Measurements from ENCODE around the gene THBS1.

Gene THBS1

DNA sequence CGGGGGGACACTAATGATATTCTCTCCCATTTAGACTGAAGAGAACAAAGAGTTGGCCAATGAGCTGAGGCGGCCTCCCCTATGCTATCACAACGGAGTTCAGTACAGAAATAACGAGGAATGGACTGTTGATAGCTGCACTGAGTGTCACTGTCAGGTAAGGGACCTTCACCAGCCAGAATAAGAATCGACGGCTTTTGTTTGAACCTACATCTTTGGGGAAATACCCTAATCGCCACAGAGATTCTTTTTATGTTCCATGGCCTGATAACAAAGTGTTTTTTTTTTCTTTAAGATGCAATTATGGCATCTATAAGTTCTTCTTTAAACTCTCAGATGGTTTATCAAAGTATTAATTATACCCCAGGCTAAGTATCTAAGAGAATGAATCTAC lies 3.4 kb downstream of the THBS1 start:
- DNase-seq (ENCODE audit: insufficient read length, low spot score) (no peak), FAIRE-seq (no peak)
- TF ChIP-seq, protein P1, sequence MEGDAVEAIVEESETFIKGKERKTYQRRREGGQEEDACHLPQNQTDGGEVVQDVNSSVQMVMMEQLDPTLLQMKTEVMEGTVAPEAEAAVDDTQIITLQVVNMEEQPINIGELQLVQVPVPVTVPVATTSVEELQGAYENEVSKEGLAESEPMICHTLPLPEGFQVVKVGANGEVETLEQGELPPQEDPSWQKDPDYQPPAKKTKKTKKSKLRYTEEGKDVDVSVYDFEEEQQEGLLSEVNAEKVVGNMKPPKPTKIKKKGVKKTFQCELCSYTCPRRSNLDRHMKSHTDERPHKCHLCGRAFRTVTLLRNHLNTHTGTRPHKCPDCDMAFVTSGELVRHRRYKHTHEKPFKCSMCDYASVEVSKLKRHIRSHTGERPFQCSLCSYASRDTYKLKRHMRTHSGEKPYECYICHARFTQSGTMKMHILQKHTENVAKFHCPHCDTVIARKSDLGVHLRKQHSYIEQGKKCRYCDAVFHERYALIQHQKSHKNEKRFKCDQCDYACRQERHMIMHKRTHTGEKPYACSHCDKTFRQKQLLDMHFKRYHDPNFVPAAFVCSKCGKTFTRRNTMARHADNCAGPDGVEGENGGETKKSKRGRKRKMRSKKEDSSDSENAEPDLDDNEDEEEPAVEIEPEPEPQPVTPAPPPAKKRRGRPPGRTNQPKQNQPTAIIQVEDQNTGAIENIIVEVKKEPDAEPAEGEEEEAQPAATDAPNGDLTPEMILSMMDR (IDR thresholded peaks at IDR 0.05; ENCODE audit: insufficient read depth, missing control alignments) = no peak

DNA sequence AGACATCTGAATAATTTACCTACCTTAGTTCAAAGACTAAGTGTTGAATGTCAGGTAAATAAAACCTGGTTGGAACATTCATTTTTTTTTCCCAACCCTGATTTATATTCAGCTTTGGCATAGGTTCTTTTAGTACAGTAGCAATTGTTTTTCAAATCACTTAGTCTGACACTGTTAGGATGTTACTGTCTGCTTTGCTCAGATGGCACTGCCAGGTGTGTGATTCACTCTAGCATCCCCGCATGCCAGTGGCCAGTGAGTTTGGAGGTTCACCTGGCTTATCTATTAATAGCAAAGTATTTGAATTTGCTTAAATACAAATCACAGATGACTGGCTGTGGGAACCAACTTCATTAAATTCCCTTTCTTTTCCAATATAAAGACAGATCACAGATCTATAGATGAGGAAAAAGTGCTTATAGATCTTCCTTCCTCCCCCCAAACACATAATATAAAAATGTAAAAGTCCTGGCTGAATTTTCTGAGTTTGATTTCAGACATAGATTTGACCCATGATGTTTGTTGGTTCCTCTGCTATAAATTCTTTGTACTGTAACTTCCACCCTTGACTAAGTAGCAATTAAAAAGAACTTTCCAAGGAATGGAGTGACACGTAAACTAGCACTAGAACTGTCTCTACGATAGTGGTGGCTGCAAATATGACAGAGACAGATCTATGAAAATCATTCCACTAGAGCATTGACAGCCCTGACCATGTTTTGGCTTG lies 3.9 kb downstream of the THBS1 start:
- DNase-seq (ENCODE audit: insufficient read length, low spot score) = no peak
- no peak for FAIRE-seq
- TF ChIP-seq, protein P1 (IDR thresholded peaks at IDR 0.05; ENCODE audit: insufficient read depth, missing control alignments) = no peak

DNA sequence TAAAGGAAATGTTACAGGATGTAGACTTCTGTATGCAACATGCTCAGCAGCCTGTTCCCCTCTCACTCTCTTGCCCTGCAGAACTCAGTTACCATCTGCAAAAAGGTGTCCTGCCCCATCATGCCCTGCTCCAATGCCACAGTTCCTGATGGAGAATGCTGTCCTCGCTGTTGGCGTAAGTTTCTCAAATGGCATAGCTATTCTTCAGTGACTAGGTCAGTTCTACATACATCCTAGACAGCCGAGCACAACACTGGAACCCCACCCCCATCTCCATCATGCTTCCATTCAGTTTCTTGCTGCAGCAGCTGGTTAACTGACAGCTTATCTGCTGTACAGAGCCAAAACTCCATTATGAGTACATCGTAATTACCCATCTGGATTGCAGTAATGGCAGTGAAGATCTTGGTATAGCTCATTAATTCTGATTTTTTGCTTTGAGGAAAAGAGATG lies 4.5 kb downstream of the THBS1 start:
- FAIRE-seq (no peak), DNase-seq (ENCODE audit: insufficient read length, low spot score) (no peak)
- TF ChIP-seq, protein P1 (IDR thresholded peaks at IDR 0.05; ENCODE audit: insufficient read depth, missing control alignments) = no peak

DNA sequence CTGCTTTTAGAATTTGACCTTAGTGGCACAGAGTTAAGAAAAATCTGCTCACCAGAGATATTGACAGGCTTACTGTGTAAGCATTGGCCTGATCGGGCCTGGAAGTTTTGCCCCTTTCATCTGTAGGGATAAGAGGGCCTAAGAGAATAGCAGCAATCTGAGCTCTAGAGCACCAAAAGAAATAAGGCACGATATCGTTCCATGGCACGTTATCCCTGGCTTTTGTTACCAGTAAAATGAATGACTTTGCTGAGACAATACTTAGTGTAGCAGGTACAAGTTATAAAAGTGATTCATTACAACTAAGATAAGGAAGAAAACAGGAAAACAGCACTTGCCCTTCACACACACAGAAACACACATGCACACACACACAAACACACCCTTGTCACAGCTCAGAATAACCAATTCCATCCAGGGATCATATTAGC lies 5.0 kb downstream of the THBS1 start:
- TF ChIP-seq, protein P1 (IDR thresholded peaks at IDR 0.05; ENCODE audit: insufficient read depth, missing control alignments) = no peak
- DNase-seq (ENCODE audit: insufficient read length, low spot score) (no peak), FAIRE-seq (no peak)

DNA sequence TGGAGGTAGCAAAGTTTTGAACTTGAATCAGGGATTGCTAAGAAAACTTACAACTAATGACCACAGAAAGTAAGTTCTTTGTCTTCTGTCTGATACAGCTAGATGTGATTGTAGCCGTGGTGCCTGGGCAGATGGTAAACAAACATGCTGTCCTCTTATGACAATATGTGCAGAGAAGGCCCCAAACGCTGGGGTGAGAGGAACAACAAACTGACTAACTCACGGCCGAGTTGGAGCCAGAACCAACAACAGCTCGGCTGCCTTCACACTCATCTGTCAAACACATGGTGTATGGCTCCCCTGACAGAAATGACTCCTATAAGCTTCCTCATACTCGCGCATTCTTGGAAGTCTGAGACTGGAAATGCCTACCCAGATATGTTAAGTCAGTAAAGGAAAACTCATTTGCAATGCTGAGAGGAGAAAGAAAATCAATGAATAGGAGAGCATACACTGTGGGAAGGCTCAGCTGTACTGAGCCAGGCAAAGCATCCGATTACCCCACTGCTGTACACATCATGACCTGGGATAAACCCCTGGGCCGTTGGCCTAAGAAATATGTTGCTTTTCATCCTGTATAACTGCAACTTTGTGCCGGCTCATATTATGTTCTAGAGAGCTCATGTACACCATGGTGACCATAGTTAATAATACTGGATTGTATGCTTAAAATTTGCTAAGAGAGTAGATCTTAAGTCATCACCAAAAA lies 5.7 kb downstream of the THBS1 start:
- DNase-seq (ENCODE audit: insufficient read length, low spot score) = no peak
- TF ChIP-seq, protein P1 (IDR thresholded peaks at IDR 0.05; ENCODE audit: insufficient read depth, missing control alignments) = no peak

DNA sequence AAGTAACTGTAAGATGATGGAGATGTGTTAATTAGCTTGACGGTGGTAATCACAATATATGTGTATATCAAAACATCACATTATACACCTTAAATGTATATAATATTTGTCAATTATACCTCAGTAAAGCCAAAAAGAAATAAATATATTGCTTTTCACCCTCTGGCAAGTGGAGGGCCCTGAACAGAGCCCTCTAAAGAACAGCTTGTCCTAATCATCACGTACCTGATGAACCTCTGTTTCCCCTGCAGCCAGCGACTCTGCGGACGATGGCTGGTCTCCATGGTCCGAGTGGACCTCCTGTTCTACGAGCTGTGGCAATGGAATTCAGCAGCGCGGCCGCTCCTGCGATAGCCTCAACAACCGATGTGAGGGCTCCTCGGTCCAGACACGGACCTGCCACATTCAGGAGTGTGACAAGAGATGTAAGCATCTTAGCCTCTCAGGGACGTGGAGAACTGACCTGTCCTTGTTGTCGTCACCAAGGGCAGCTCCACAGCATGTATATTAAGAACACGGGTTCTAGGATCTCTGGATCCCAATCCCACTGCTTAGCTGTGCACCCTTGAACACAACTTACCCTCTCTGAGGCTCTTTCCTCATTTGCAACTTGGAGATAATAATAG lies 6.3 kb downstream of the THBS1 start:
- FAIRE-seq (no peak), DNase-seq (ENCODE audit: insufficient read length, low spot score) (no peak)
- TF ChIP-seq, protein P1 (IDR thresholded peaks at IDR 0.05; ENCODE audit: insufficient read depth, missing control alignments) = no peak

More for the DNA sequence above, 5.7 kb downstream of the THBS1 start:
- FAIRE-seq = no peak
